HG03457 (cell line): Measurements from ENCODE around the gene FRZB.
"Not testable (repeated sequence)": the region's sequence is repeated elsewhere in the genome, so short reads cannot be mapped to it uniquely, and the experiment has no call there.

Experiments used
- ATAC-seq: cut with Tn5 transposase; IDR thresholded peaks from one replicate; pipeline ENCODE4 v1.9.1; 2021; ENCODE audit warnings: moderate number of reproducible peaks; ENCODE audit not compliant: unreplicated experiment

The FRZB gene

DNA sequence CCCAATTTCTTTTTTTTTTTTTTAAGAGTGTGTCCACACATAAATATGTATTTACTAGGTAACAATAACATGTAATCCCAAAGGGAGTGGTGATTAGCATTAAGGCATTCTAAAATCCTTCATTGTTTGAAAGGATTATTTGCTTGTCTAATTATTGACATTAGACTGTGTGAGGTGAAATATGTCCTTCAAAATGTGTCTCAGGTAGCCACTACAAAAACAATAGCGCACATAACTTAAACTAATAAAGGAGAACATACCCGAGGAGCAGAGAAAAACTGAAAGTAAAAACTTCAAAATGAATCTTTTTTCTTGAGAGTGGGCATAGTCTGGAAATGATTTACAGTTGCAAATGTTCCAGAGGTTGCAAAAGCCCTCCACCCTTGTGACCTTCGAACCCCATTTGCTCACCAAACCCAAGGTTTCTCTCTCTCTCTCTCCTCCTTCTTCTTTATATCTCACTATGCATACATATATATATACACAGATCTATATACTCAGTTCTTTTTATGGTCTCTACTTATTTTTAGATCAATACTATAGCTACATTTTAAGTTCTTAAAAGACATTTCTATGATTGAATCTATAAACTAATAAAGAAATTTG, 24.4 kb upstream of the FRZB start:
- no peak for ATAC-seq

DNA sequence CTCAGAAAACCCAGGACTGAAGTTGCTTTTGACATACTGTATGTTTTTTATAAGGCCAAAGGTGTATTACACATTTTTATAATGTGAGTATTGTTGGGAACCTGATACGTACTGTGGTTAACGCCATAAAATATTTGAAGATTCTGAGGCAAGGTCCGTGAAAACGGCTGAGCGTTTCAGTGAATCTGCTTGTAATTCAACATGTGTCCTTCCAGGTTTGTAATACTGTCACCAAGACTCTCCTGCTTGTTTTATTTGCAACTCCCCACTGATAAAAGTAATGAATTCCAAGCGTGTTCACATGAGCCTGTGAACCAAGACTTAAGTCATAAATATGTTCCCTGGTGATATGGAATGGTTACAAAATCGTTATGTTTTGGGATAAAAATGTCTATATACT, 23.9 kb upstream of the FRZB start:
- ATAC-seq = no peak

GRCh38 chr2:182887753-182888415, 21.4 kb upstream of the FRZB start:
- ATAC-seq = no peak

GRCh38 chr2:182887093-182887492, 20.7 kb upstream of the FRZB start:
- ATAC-seq = no peak

DNA sequence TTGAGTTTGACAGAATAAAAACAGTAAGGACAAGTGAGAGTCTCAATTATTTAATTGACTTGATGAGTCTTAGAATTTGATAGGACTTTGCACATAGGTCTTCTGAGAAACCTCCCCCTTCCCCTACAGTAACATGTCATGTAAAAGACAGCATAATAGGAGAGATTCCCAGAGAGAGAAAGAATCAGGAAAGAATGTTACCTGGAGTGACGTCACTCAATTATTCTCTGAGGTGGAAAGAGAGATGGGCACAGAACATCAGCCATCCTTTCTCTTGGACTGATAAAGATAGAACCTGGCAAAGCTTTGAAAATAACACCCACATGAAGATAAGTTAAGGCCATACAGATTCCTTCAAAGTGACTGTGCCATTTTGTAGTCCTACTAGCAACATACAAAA, 19.3 kb upstream of the FRZB start:
- ATAC-seq = no peak

- no peak for ATAC-seq
These were observed 17.0 kb upstream of the FRZB start for GRCh38 chr2:182883451-182883850.

DNA sequence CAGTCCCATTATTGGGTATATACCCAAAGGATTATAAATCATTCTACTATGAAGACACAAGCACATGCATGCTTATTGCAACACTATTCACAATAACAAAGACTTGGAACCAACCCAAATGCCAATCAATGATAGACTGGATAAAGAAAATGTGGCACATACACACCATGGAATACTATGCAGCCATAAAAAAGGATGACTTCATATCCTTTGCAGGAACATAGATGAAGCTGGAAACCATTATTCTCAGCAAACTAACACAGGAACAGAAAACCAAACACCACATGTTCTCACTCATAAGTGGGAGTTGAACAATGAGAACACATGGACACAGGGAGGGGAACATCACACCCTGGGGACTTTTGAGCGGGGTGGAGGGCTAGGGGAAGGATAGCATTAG, 13.7 kb upstream of the FRZB start:
- ATAC-seq = not testable (repeated sequence)

GRCh38 chr2:182876653-182877052, 10.2 kb upstream of the FRZB start:
- ATAC-seq = not testable (repeated sequence)

- no peak for ATAC-seq
These were observed 3.8 kb upstream of the FRZB start for GRCh38 chr2:182870227-182870626.

GRCh38 chr2:182868054-182868796, 1.8 kb upstream of the FRZB start:
- ATAC-seq = no peak

DNA sequence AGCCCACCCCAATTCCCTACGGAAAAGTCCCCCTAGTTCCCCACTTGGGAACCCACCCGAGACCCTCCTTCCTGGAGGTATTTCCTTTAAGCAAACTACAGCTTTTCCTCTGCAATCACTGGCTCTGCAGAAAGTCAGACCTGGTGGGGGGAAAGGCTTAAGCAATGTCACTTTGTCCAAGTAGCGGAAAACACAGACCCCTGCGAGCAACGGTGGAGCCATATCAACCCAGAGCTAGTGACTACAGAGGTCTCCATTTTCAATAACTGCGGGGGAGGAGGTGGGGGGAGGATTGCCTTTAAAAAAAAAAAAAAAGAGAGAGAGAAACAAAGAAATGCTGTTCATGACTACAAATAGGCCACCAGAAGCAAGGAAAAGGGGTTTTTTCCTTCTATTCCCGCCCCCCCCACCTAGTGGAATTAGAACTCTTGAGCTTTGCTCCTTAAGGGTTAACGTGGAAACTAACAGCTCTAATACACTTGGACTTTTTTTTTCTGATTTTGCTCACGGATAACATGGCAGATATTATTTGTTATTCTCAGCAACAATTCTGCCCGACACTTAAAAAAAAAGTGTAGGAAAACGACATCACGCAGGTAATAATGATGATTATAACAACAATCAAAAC, 1.1 kb upstream of the FRZB start:
- ATAC-seq = no peak

GRCh38 chr2:182866095-182866460, 359 bp downstream of the FRZB start:
- no peak for ATAC-seq

DNA sequence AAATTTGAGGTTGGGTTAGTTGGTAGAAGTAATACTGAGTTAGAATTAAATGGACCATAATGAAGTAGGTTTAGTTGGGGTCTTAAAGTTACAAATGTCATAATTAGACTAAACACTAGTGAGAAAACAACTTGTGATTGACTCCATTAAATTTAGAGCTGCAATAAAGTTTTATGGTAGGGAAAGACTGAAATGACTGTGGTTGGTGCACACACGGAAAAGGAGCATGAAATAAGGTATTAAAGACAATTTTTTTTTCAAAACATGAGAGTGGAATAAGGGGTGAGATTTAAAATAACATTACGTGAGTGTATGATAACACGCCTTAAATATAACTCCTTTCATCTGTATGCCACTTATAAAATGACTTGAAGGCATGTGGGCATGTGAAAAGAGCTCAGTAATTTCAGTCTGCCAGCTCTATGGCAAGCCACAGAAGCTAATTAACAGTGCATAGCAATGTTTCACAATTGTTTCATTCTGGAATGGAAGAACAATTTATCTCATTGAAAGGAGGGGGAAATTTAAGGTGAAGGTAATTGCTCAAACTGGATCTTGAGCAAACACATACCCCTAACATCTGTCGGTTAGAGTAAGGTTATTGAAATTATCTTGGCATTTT, 1.4 kb downstream of the FRZB start:
- ATAC-seq = no peak

DNA sequence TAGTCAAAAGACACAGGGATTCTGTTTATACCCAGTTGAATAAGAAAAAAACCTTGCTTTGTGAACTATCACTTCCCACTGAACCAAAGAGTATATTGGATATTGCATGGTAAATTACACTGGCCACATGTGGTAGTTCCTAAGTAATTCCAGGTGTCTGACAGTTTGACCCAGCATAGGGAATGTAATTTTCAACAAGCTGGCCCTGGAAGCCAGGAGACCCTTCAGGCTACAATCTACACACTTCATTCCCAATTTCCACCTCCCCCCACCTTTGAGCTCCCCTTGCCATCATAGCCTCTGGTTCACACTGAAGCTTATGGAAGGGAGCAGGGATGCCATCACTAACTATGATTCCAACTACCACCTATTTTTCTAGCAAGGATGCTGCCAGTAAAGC, 2.8 kb downstream of the FRZB start:
- ATAC-seq = no peak

- ATAC-seq = no peak
These were observed 4.3 kb downstream of the FRZB start for GRCh38 chr2:182862091-182862490.

GRCh38 chr2:182860858-182861257, 5.6 kb downstream of the FRZB start:
- ATAC-seq = no peak

GRCh38 chr2:182858671-182859070, 7.8 kb downstream of the FRZB start:
- no peak for ATAC-seq

GRCh38 chr2:182855376-182855775, 11.1 kb downstream of the FRZB start:
- ATAC-seq = no peak

- no peak for ATAC-seq
These were observed 11.9 kb downstream of the FRZB start for GRCh38 chr2:182854375-182855105.

- ATAC-seq = no peak
These were observed 13.6 kb downstream of the FRZB start for GRCh38 chr2:182852801-182853200.

- no peak for ATAC-seq
These were observed 14.3 kb downstream of the FRZB start for GRCh38 chr2:182852090-182852489.
